Measurements from ENCODE around the gene GNB1. TPM values are rescaled to one million over a fixed set of nuclear protein-coding genes. Genes with fewer than 3 reads are reported as not detected.
A peak's percentile ranks its signal among the peaks of the same experiment; 100 is the strongest.

The GNB1 gene
- total RNA-seq (2012; rRNA removed) (73.5 and 74.7 TPM in 2 replicates), polyA plus RNA-seq (2012; rRNA removed) (366 and 371 TPM in 2 replicates), Bru-seq, nascent RNA (percentile 97 among the genes with signal in this experiment), BruChase-seq, experiment 1, labeled RNA remaining after a 6-hour chase (percentile 99 among the genes with signal in this experiment), BruChase-seq, experiment 2, labeled RNA remaining after a 2-hour chase (percentile 96 among the genes with signal in this experiment)
- polyA plus RNA-seq (2012; cell fraction: cytosol; rRNA removed): 219 and 373 TPM in 2 replicates
- polyA plus RNA-seq (2012; cell fraction: nucleus; rRNA removed; ENCODE audit: low replicate concordance): 315 and 343 TPM in 2 replicates
- long read RNA-seq, transcript GNB1-209 (11 exons, 3,145 nt): minor isoform, 168 of 1,084 reads
- long read RNA-seq, transcript GNB1-201 (12 exons, 3,132 nt): major isoform, 647 of 1,084 reads
- long read RNA-seq, partial matches to known transcripts: 73 of 1,084 reads
- long read RNA-seq, other reads (novel, unspliced or antisense): 194 of 1,084 reads

GRCh38 chr1:1890506-1891348 lies at the start of gene GNB1:
TSS of gene GNB1 (minus strand) at chr1:1891087. CDS start at chr1:1825453, 65,634 bp downstream.
- H2BK15ac ChIP-seq (ENCODE audit: low read depth, low read length): no peak within 1 kb of the TSS
- H3K9me3 ChIP-seq (ENCODE audit: control insufficient read depth, insufficient read depth, low read length): no peaks in the 10 kb centered on the region
- peak within 1 kb of the TSS; percentile 99 for H2AK5ac ChIP-seq (ENCODE audit: low read depth, low read length)
- peak within 1 kb of the TSS; percentile 87 for H3K14ac ChIP-seq (replicated peaks; ENCODE audit: low read depth, low read length)
- BruUV-seq (replicated peaks): no TSS peak
- peaks cover 13 to 21% of the 10 kb centered on the region in 2 experiments for H3K79me1 ChIP-seq (ENCODE audit: low read depth in 1 of 2, low read length in 2 of 2)
- H3K4ac ChIP-seq (ENCODE audit: low read depth, low read length): peak within 1 kb of the TSS; percentile 95
- POLR2A ChIA-PET (ENCODE audit: unreplicated experiment): no interaction called here
- H3K27me3 ChIP-seq (ENCODE audit: control insufficient read depth, insufficient read depth, low read length): no peaks in the 10 kb centered on the region
- H3K56ac ChIP-seq (ENCODE audit: extremely low read depth, insufficient read depth, low read length): peak within 1 kb of the TSS; percentile 76
- 0% methylated on average over 33 of the region's 137 CpGs; no CpG with 5 or more reads in 1 of the 2 experiments for WGBS, 2 experiments (ENCODE audit: extremely low coverage in 2 of 2, insufficient read length in 1 of 2)
- ATAC-seq (ENCODE audit: low read depth): peak; percentile 77
- H3K9ac ChIP-seq (ENCODE audit: low read depth, low read length): peak within 1 kb of the TSS; percentile 91
- peaks cover 11% of the 10 kb centered on the region for H3K4me1 ChIP-seq (ENCODE audit: control insufficient read depth, insufficient read depth, low read length)
- peak within 1 kb of the TSS; percentile 68 for H3K23ac ChIP-seq (ENCODE audit: low read depth, low read length)
- no peaks in the 10 kb centered on the region for H3K36me3 ChIP-seq (ENCODE audit: control insufficient read depth, insufficient read depth, low read length)
- intact Hi-C loops (cut with micrococcal nuclease) (no loop called here), dilution Hi-C loops (cut with HindIII; ENCODE audit: low sequenced_read_pairs, unreplicated experiment) (no loop called here), in situ Hi-C loops (cut with MboI; ENCODE audit: low sequenced_read_pairs) (no loop called here)
- H4K8ac ChIP-seq (ENCODE audit: low read depth in 2 of 2, low read length in 2 of 2): peak within 1 kb of the TSS; percentile 94 to 96
- H3K18ac ChIP-seq (ENCODE audit: low read depth, low read length): peak within 1 kb of the TSS; percentile 56
- H2AK9ac ChIP-seq (replicated peaks; ENCODE audit: low read depth, low read length, poor library complexity): peak within 1 kb of the TSS; percentile 98
- DNase-seq: peak; percentile 88
- peak within 1 kb of the TSS; percentile 92 for H3K4me3 ChIP-seq (ENCODE audit: insufficient read depth, low read depth, low read length)
- H4K91ac ChIP-seq (ENCODE audit: insufficient read depth, low read depth, low read length): peak within 1 kb of the TSS; percentile 87
- H2BK20ac ChIP-seq (ENCODE audit: low read depth, low read length): no peak within 1 kb of the TSS
- peak within 1 kb of the TSS; percentile 96 for H3K27ac ChIP-seq (ENCODE audit: insufficient read depth, low read length)
- TF ChIP-seq BHLHE40 (IDR thresholded peaks at IDR 0.05; ENCODE audit: low read depth, low read length) (no peak; the same call in 1 of the 2 replicates), FOS (IDR thresholded peaks at IDR 0.05; ENCODE audit: low read depth, low read length) (0 out of 2 replicates have a peak, but pooled peaks have one; percentile 30), MAFK (IDR thresholded peaks at IDR 0.05; ENCODE audit: low read depth, low read length) (no peak), POLR2A (IDR thresholded peaks at IDR 0.05; ENCODE audit: low read depth, low read length) (peak; percentile 49), RFX5 (IDR thresholded peaks at IDR 0.05; ENCODE audit: low read depth, low read length) (no peak), MXI1 (IDR thresholded peaks at IDR 0.05; ENCODE audit: borderline replicate concordance, low read depth, low read length) (peak; percentile 83; the same call in 1 of the 2 replicates), MAZ (IDR thresholded peaks at IDR 0.05; ENCODE audit: borderline replicate concordance, low read depth, low read length) (peak; percentile 73; the same call in 1 of the 2 replicates), CTCF (conservative IDR thresholded peaks at IDR 0.05; ENCODE audit: low read depth, low read length) (no peak)
- TF ChIP-seq, protein P1, sequence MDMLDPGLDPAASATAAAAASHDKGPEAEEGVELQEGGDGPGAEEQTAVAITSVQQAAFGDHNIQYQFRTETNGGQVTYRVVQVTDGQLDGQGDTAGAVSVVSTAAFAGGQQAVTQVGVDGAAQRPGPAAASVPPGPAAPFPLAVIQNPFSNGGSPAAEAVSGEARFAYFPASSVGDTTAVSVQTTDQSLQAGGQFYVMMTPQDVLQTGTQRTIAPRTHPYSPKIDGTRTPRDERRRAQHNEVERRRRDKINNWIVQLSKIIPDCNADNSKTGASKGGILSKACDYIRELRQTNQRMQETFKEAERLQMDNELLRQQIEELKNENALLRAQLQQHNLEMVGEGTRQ (IDR thresholded peaks at IDR 0.05; ENCODE audit: low read depth, low read length): peak; percentile 24; the same call in 1 of the 2 replicates
- CTCF ChIA-PET: interaction anchor here (1.6 kb wide), 1 partner anchor 16 kb away, joined by 6 read pairs; no protein-coding TSS in a partner anchor
- H2AFZ ChIP-seq (replicated peaks; ENCODE audit: low read length, poor library complexity): peak within 1 kb of the TSS; percentile 95
- H3K9me1 ChIP-seq (ENCODE audit: insufficient read depth, low read length): peaks cover under 1% of the 10 kb centered on the region
- peak within 1 kb of the TSS; percentile 88 for H4K5ac ChIP-seq (ENCODE audit: low read depth, low read length)
- H3K4me2 ChIP-seq (ENCODE audit: low read depth, low read length): peak within 1 kb of the TSS; percentile 98
- H4K20me1 ChIP-seq (ENCODE audit: insufficient read depth, low read length): peaks cover 43% of the 10 kb centered on the region
- H2BK120ac ChIP-seq (ENCODE audit: low read depth, low read length): peak within 1 kb of the TSS; percentile 49; the same call in 1 of the 2 replicates
- peak within 1 kb of the TSS; percentile 93 for H2BK5ac ChIP-seq (ENCODE audit: low read depth, low read length, poor library complexity, severe bottlenecking)

All from IMR-90 (cell line).